A549 treated with Hydrocortisone at 1 μM for 4 hours (cell line): ENCODE measurements around the gene ADGRE1. TPM values are rescaled to one million over a fixed set of nuclear protein-coding genes. Genes with fewer than 3 reads are reported as not detected.

ENCODE experiments used
- total RNA-seq: library from RNA; stranded (reverse); fragments of 200-300 nt; extraction: Qiagen RNA extraction; gene quantifications from 5 replicates; pipeline ENCODE4 v1.2.3, GENCODE V29; 2022

The ADGRE1 gene
- 4.1 to 5.5 TPM (median 4.7 TPM) in 5 replicates for total RNA-seq

GRCh38 chr19:6887316-6887715 lies at the start of gene ADGRE1:
ADGRE1 (plus strand) TSS chr19:6887579; CDS start chr19:6887609, 30 bp downstream.

Other genes with a start within 250 kb of the ADGRE1 start
- 0.05 to 0.17 TPM (median 0.13 TPM) in 5 replicates for gene TNFSF14, start 217.4 kb upstream of the ADGRE1 start, total RNA-seq
- 42.5 to 51.0 TPM (median 48.8 TPM) in 5 replicates for gene C3, start 166.9 kb upstream of the ADGRE1 start, total RNA-seq
- 32.9 to 43.0 TPM (median 40.9 TPM) in 5 replicates for gene GPR108, start 150.0 kb upstream of the ADGRE1 start, total RNA-seq
- 84.3 to 96.4 TPM (median 93.1 TPM) in 5 replicates for gene TRIP10, start 147.9 kb upstream of the ADGRE1 start, total RNA-seq
- gene SH2D3A, start 120.1 kb upstream of the ADGRE1 start, total RNA-seq: 15.8 to 19.9 TPM (median 17.4 TPM) in 5 replicates
- 6.2 to 9.4 TPM (median 6.8 TPM) in 5 replicates for gene VAV1, start 114.9 kb upstream of the ADGRE1 start, total RNA-seq
- gene MBD3L2B, start 133.9 kb downstream of the ADGRE1 start, total RNA-seq: not detected in 5 replicates
- gene MBD3L5, start 143.0 kb downstream of the ADGRE1 start, total RNA-seq: not detected in 5 replicates
- gene MBD3L4, start 152.6 kb downstream of the ADGRE1 start, total RNA-seq: not detected in 5 replicates
- gene MBD3L2, start 161.7 kb downstream of the ADGRE1 start, total RNA-seq: not detected in 5 replicates
- gene MBD3L3, start 171.1 kb downstream of the ADGRE1 start, total RNA-seq: 0.12 TPM in 1 of 5 replicates, not detected in the others
- 2.3 to 2.9 TPM (median 2.8 TPM) in 5 replicates for gene ZNF557, start 182.1 kb downstream of the ADGRE1 start, total RNA-seq